ENCODE measurements around the gene SCPEP1. TPM values are rescaled to one million over a fixed set of nuclear protein-coding genes. Genes with fewer than 3 reads are reported as not detected.

The SCPEP1 gene
- total RNA-seq, 1 donor from 2014 or later, result 7.2 TPM

DNA sequence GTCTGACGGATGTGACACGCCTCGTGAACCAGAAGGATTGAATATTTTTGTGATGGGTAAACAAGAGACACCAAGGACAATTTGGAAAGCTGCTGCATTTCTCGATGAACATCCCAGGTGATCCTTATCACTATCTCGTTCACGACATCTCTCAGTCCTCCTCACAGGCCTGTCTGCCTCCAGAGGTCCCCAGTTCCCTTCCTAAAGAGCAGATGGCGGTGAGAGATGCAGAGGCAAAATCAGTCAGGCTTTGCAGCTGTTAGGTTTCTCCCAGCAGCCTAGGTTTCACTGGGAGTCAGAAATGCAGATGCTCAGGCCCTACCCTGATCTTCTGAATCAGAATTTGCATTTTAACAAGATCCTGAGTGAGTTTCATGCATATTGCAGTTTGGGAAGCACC lies 23.6 kb downstream of the SCPEP1 start:
- Mint-ChIP-seq H3K27ac (no peak overlapping the region), H3K36me3 (ENCODE audit: low read depth) (no peaks in the 10 kb centered on the region), H3K4me3 (no peak overlapping the region), H3K9me3 (no peaks in the 10 kb centered on the region), H3K4me1 (peaks cover 5% of the 10 kb centered on the region), H3K27me3 (no peaks in the 10 kb centered on the region)
- intact Hi-C loops (cut with micrococcal nuclease), result no loop called here
- DNase-seq, result no peak

DNA sequence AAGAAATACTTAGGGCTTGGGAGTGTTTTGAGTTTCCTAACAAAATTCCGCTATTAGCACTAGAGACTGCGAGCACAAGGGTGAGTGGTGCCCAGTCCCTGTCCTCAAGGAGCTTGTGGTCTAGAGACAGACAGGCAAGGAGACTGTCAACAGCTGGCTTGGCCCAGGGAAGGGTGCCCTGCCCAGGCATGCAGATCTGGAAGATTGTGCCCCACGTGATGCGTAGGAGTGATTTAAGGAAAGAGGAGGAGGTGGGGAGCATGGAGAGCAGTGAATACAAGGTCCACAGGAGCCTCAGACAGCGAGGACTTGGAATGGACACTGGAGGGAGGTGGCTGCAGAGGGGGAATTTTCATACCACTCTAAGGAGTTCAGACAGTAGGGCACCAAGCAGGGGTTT lies 25.0 kb downstream of the SCPEP1 start:
- peaks cover 5% of the 10 kb centered on the region for H3K4me1 Mint-ChIP-seq
- no peak overlapping the region for H3K4me3 Mint-ChIP-seq
- intact Hi-C loops (cut with micrococcal nuclease), result no loop called here
- no peaks in the 10 kb centered on the region for H3K27me3 Mint-ChIP-seq
- H3K9me3 Mint-ChIP-seq, result no peaks in the 10 kb centered on the region
- H3K27ac Mint-ChIP-seq, result no peak overlapping the region
- no peaks in the 10 kb centered on the region for H3K36me3 Mint-ChIP-seq (ENCODE audit: low read depth)
- no peak for DNase-seq

DNA sequence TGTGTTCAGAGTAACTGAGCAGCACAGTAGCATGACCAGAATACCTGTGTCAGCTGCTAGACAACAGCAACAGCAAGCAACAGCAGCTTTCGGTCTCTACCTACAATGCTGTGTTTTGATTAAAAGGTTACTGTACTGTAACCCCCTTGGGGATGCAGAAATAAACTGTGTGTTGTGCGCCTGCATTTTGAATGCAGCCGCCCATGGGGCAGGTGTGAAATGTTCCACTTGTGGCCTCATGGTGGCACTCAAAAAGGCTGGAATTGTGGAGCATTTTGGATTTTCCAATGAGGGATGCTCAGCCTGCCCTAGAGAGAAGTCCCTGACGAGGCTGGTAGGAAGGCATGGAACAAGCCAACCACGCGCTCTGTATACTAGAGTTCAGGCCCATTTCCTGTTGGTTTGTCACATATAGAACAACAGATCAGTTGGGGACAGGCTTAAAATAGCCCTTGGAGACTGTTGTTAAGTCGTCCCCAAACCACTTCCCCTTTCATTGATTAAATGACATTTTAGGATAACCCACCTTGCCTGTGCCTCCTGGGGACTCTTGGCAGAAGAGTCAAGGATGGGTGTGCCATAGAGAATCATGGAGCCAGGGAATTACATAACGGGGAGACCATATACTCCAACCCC lies 27.1 kb downstream of the SCPEP1 start:
- peaks cover 5% of the 10 kb centered on the region for H3K27me3 Mint-ChIP-seq
- no peak for DNase-seq
- no peak overlapping the region for H3K4me3 Mint-ChIP-seq
- intact Hi-C loops (cut with micrococcal nuclease), result no loop called here
- H3K4me1 Mint-ChIP-seq, result peaks cover 11% of the 10 kb centered on the region
- H3K9me3 Mint-ChIP-seq, result no peaks in the 10 kb centered on the region
- H3K27ac Mint-ChIP-seq, result no peak overlapping the region
- no peaks in the 10 kb centered on the region for H3K36me3 Mint-ChIP-seq (ENCODE audit: low read depth)

DNA sequence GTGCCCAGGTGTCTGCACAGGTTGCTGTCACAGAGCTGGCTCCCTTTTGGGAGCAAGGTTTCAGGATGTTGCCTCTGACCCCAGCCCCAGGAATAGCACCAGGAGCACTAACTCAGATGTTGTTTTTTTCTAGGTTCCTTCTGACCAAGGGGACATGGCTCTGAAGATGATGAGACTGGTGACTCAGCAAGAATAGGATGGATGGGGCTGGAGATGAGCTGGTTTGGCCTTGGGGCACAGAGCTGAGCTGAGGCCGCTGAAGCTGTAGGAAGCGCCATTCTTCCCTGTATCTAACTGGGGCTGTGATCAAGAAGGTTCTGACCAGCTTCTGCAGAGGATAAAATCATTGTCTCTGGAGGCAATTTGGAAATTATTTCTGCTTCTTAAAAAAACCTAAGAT lies 28.1 kb downstream of the SCPEP1 start:
- Mint-ChIP-seq H3K4me1 (peaks cover 13% of the 10 kb centered on the region), H3K36me3 (ENCODE audit: low read depth) (no peaks in the 10 kb centered on the region), H3K27me3 (peaks cover 9% of the 10 kb centered on the region), H3K9me3 (no peaks in the 10 kb centered on the region), H3K27ac (no peak overlapping the region), H3K4me3 (no peak overlapping the region)
- no peak for DNase-seq
- intact Hi-C loops (cut with micrococcal nuclease), result no loop called here

DNA sequence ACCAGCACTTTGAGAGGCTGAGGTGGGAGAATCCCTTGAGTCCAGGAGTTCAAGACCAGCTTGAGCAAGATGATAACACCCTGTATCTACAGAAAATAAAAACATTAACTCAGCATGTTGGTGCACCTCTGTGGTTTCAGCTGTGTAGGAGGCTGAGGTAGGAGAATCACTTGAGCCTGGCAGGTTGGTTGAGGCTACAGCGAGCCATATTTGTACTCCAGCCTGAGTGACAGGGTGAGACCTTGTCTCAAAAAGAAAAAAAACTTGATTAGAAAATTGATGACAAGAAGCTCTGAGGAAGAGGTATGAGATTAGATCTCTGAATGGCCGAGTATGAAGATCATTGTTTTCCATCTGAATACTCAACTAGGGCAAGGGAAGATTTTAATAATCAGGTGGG lies 31.0 kb downstream of the SCPEP1 start:
- no peak for DNase-seq
- H3K27me3 Mint-ChIP-seq, result peaks cover 16% of the 10 kb centered on the region
- H3K27ac Mint-ChIP-seq, result no peak overlapping the region
- no peak overlapping the region for H3K4me3 Mint-ChIP-seq
- H3K4me1 Mint-ChIP-seq, result peaks cover 13% of the 10 kb centered on the region
- intact Hi-C loops (cut with micrococcal nuclease), result no loop called here
- no peaks in the 10 kb centered on the region for H3K9me3 Mint-ChIP-seq
- no peaks in the 10 kb centered on the region for H3K36me3 Mint-ChIP-seq (ENCODE audit: low read depth)

DNA sequence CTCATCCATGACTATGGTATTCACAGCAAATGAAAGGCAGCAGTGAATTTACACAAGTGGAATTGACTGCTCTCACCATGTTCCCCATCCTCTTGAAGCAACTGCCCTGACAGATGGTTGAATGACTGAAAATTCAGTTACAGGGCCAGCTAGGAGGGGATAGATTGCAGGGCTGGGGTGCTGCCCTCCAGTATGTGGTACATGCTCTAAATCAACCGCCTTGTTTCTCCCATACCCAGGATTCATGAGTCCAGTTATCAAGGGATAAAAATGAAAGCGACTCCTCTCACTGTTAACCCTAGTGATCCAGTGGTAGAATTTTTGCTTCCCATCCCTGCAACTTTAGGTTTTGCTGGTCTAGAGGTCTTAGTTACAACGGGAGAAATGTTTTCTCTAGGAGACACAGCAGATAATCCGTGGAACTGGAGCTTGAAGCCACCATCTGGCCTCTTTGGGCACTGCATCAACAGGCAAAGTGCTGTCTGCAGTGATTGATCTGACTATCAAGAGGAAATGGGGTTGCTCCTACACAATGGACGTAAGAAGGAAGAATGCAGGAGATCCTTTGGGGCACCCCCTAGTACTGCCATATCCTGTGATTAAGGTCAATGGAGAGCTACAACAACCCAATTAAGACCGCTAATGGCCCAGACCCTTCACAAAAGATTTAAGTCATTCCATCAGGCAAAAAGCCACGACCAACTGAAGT lies 32.0 kb downstream of the SCPEP1 start:
- Mint-ChIP-seq H3K27ac (no peak overlapping the region), H3K4me3 (no peak overlapping the region), H3K27me3 (peaks cover 16% of the 10 kb centered on the region), H3K4me1 (peaks cover 13% of the 10 kb centered on the region), H3K36me3 (ENCODE audit: low read depth) (no peaks in the 10 kb centered on the region), H3K9me3 (no peaks in the 10 kb centered on the region)
- peak; percentile 83 for DNase-seq
- intact Hi-C loops (cut with micrococcal nuclease), result no loop called here

DNA sequence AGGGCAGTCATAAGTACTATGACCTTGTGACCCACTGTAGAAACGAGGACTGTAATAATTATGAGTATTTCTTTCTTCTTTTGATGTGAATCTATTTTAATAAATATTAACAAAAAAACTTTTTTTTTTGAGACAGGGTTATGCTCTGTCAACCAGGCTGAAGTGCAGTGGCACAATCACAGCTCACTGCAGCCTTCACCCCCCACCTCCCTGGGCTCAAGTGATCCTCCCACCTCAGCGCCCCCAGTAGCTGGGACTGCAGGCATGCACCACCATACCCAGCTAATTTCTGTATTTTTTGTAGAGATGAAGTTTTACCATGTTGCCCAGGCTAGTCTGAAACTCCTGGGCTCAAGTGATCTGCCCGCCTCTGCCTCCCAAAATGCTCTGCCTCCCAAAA lies 32.6 kb downstream of the SCPEP1 start:
- Mint-ChIP-seq H3K9me3 (no peaks in the 10 kb centered on the region), H3K27me3 (peaks cover 16% of the 10 kb centered on the region), H3K4me3 (no peak overlapping the region), H3K4me1 (peaks cover 8% of the 10 kb centered on the region), H3K27ac (no peak overlapping the region), H3K36me3 (ENCODE audit: low read depth) (no peaks in the 10 kb centered on the region)
- intact Hi-C loops (cut with micrococcal nuclease), result no loop called here
- DNase-seq, result no peak

DNA sequence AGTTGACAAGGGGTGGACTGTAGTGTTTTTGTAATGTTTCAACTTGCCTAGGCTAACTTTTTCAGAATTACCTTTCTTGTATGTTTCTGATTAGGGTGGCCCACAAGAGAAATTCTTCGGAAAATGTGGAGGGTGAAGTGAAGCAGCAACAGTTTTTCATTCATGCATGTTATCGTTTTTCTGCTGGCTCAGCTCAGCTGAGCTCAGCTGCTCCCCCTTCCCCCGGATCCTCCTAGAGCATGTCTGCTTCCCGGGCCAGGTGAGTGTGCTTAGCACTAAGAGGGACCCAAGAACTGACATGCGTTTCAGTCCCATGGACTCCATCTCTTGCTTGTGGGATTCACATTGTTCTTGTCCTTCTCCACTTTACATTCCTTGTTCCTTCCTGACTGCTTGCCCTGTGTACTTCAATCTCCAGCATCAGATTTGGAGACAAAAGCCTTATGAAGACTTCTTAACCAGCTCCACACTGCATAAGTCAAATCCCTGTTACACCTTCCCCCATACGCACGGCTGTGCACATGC lies 33.6 kb downstream of the SCPEP1 start:
- no peak for DNase-seq
- intact Hi-C loops (cut with micrococcal nuclease), result no loop called here
- Mint-ChIP-seq H3K4me1 (peaks cover 8% of the 10 kb centered on the region), H3K27me3 (peaks cover 21% of the 10 kb centered on the region), H3K36me3 (ENCODE audit: low read depth) (no peaks in the 10 kb centered on the region), H3K9me3 (no peaks in the 10 kb centered on the region), H3K4me3 (no peak overlapping the region), H3K27ac (no peak overlapping the region)

DNA sequence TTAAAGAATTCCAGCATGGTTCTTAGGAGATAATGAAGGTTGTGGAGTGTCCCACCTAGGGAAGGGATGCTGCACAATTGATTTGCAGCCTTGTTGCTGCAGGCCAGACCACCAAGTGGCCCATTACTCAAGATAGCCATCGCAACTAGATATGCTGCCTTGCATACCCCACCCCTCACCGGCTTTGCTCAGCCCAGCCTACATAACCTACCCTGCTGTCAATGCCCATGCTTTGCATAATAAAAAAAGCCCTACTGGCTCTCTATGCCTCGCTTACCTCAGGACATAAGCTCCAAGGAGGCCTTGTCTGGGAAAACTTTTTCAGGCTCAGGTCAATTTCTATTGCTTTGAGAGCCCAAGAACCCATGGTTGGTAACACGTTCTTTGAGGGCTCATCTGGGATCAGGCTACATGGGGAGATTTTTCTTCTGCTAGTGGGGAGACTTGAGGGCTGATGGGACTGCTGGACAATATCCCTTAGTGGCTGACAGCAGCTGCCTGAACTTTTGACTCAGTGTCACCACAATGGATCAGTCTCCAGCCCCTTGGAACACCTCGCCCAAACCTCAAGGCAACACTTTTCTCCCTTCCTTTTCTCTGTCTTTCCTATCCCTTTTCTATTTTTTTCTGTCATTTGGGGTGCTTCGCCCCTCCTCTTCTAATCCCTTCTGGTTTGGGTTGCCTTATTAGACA lies 38.3 kb downstream of the SCPEP1 start:
- Mint-ChIP-seq H3K36me3 (ENCODE audit: low read depth) (no peaks in the 10 kb centered on the region), H3K4me3 (no peak overlapping the region), H3K27me3 (peaks cover 26% of the 10 kb centered on the region), H3K4me1 (no peaks in the 10 kb centered on the region), H3K9me3 (no peaks in the 10 kb centered on the region), H3K27ac (no peak overlapping the region)
- intact Hi-C loops (cut with micrococcal nuclease), result no loop called here
- no peak for DNase-seq

DNA sequence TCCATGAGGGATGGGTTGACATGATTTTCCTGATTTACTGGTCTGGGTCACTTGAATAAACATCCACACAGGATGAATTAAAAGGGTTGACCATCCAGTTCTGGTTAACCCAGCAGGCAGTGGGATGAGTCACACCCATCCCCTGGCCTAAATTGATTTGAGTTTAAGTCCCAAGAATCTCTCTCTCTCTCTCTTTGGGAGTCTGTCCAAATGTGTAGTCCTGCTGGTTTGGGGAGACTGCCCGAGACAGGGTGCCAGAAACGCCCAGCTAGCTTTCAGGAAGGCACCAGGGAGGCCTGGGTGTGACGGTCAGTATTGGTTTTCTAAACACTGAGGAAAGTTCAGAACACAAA lies 38.8 kb downstream of the SCPEP1 start:
- H3K27me3 Mint-ChIP-seq, result peaks cover 23% of the 10 kb centered on the region
- H3K4me3 Mint-ChIP-seq, result no peak overlapping the region
- H3K9me3 Mint-ChIP-seq, result no peaks in the 10 kb centered on the region
- no peak for DNase-seq
- no peaks in the 10 kb centered on the region for H3K36me3 Mint-ChIP-seq (ENCODE audit: low read depth)
- intact Hi-C loops (cut with micrococcal nuclease), result no loop called here
- H3K27ac Mint-ChIP-seq, result no peak overlapping the region
- H3K4me1 Mint-ChIP-seq, result no peaks in the 10 kb centered on the region

DNA sequence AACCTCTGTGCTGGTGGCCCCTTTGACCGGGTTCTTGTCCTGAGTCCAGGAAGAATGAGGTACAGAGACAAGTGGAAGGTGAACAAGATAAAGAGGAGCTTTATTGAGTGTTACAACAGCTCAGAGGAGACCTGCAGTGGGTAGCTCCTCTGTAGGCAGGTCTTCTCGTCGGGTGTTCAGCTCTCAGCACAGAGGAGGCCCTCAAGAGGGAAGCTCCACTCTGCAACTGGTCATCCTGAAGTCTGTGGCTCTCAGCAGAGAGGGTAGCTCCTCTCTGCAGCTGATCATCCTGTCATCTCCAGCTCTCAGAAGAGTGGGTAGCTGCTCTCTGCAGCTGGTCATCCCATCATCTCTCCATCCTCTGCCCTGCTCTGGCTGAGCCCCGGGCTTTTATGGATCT lies 39.7 kb downstream of the SCPEP1 start:
- Mint-ChIP-seq H3K27me3 (peaks cover 25% of the 10 kb centered on the region), H3K27ac (no peak overlapping the region), H3K36me3 (ENCODE audit: low read depth) (no peaks in the 10 kb centered on the region), H3K4me1 (no peaks in the 10 kb centered on the region), H3K4me3 (no peak overlapping the region), H3K9me3 (no peaks in the 10 kb centered on the region)
- DNase-seq, result no peak
- intact Hi-C loops (cut with micrococcal nuclease), result no loop called here

DNA sequence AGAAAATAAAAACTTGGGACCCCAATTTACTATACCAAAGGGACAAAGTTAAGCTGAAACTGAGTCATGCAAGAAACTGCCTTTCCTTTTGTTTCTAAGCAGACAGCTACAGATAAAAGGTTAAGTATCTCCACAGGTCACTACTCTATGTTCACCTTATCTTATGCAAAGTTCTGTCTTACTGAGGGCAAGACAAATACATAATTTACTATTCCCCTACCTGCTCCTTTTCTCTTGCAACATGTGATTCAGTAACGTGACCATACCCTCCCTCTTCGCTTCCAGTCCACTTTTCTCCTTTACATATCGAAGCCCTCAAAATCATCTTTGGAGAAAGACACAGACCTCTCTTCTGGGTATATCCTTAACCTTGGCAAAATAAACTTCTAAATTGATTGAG lies 42.3 kb downstream of the SCPEP1 start:
- Mint-ChIP-seq H3K36me3 (ENCODE audit: low read depth) (no peaks in the 10 kb centered on the region), H3K4me3 (no peak overlapping the region), H3K27ac (no peak overlapping the region), H3K4me1 (no peaks in the 10 kb centered on the region), H3K27me3 (peaks cover 31% of the 10 kb centered on the region), H3K9me3 (no peaks in the 10 kb centered on the region)
- DNase-seq, result no peak
- intact Hi-C loops (cut with micrococcal nuclease), result no loop called here

DNA sequence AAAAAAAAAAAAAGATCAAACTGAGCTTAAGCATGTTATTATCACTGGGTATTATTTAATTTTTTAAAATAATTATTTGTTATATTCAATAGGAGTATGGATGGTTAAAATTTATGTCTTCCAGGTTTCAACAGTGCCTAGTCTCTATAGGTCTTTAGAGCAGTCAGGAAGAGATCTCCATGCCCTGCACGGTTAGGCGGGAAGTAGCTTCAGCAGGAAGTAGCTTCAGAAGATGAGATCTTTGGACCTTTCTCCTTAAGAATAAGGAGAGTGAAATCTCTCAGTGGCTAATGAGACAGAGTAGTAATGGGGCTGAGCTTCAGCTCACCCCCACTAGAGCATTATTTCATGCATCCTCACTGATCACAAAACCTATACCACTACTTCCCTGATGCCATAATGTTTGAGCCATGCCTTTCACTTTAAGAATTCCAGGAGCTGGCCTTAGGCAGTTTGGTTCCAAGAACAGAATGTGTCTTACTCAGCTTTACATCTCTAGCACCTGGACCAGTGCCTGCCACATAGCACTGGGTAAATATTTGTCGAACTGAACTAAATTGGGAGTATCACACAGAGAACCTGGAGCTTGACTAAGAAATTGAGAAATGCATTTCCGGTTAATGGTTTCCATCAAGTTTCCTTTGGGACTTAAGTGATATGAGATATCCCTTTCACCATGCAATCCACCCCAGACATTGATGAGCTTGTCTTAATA lies 43.5 kb downstream of the SCPEP1 start:
- no peak overlapping the region for H3K27ac Mint-ChIP-seq
- no peaks in the 10 kb centered on the region for H3K36me3 Mint-ChIP-seq (ENCODE audit: low read depth)
- H3K4me1 Mint-ChIP-seq, result no peaks in the 10 kb centered on the region
- H3K4me3 Mint-ChIP-seq, result no peak overlapping the region
- H3K9me3 Mint-ChIP-seq, result peaks cover under 1% of the 10 kb centered on the region
- peaks cover 27% of the 10 kb centered on the region for H3K27me3 Mint-ChIP-seq
- intact Hi-C loops (cut with micrococcal nuclease), result no loop called here
- DNase-seq, result no peak

DNA sequence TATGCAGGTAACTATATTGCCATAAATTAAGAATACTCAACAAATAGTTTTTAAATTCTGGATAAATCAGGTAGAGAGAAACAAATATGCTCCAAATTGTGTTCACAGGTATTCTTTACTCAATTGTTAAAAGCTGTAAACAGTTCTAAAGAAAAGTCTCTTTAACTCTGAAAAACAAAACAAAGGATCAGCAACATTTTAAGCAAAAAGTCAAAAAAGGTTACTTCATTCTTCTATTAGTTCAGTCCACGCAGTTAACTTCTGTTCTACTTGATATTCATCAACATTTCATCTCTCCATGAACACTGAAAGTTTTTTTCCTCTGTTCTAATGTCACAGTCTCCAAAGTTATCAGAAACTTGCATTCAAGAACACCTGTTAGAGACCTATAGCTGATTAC lies 47.9 kb downstream of the SCPEP1 start:
- intact Hi-C loops (cut with micrococcal nuclease), result no loop called here
- H3K36me3 Mint-ChIP-seq (ENCODE audit: low read depth), result no peaks in the 10 kb centered on the region
- H3K27ac Mint-ChIP-seq, result no peak overlapping the region

More for the DNA sequence above, 47.9 kb downstream of the SCPEP1 start:
- Mint-ChIP-seq H3K4me1 (no peaks in the 10 kb centered on the region), H3K4me3 (no peak overlapping the region), H3K27me3 (peaks cover 11% of the 10 kb centered on the region), H3K9me3 (peaks cover 11% of the 10 kb centered on the region)
- DNase-seq, result no peak
